WTC11 (cell line): ENCODE results near the gene PDHA2. TPM values are rescaled to one million over a fixed set of nuclear protein-coding genes. Genes with fewer than 3 reads are reported as not detected.

Experiments used
- ATAC-seq: fragments of 200-7000 bp; cut with Tn5 transposase; 2 replicates; pipeline ENCODE4 v1.10.0; 2021; ENCODE audit warnings: mild to moderate bottlenecking, moderate library complexity
- CTCF ChIA-PET: fragments of 300-600 bp; sonication (Branson Sonifier 250); formaldehyde crosslinking; loops from one replicate; lab custom pipeline; 2021; ENCODE audit warnings: antibody characterized with exemption; lab: Charles Lee
- POLR2A ChIA-PET: fragments of 350-600 bp; sonication (Branson Sonifier 250); formaldehyde crosslinking; loops from one replicate; lab custom pipeline; 2021; ENCODE audit warnings: antibody characterized with exemption; lab: Charles Lee
- DNase-seq: peaks from one replicate; pipeline ENCODE4 v3.0.0; 2021; ENCODE audit warnings: low spot score
- H3K27ac Mint-ChIP-seq: 2 replicates; pipeline ENCODE4 v1.8.0; 2021; ENCODE audit warnings: mixed read lengths
- H3K27me3 Mint-ChIP-seq: 2 replicates; pipeline ENCODE4 v1.8.0; 2021; ENCODE audit warnings: low read depth, mild to moderate bottlenecking, moderate library complexity, mixed read lengths
- H3K36me3 Mint-ChIP-seq: 2 replicates; pipeline ENCODE4 v1.8.0; 2021; ENCODE audit warnings: mixed read lengths
- H3K4me1 Mint-ChIP-seq: 2 replicates; pipeline ENCODE4 v1.8.0; 2022; ENCODE audit warnings: mixed read lengths
- H3K4me3 Mint-ChIP-seq: 2 replicates; pipeline ENCODE4 v1.8.0; 2021; ENCODE audit warnings: mild to moderate bottlenecking, moderate library complexity, mixed read lengths
- H3K9me3 Mint-ChIP-seq: 2 replicates; pipeline ENCODE4 v1.8.0; 2021; ENCODE audit warnings: mixed read lengths
- ATF2 ChIP-seq: sonication (generic); formaldehyde crosslinking; IDR thresholded peaks from 2 replicates; pipeline ENCODE4 v1.8.1; 2022; ENCODE audit warnings: low read depth, missing genetic modification reagents, borderline replicate concordance
- ATF6 ChIP-seq: sonication (generic); formaldehyde crosslinking; IDR thresholded peaks from 2 replicates; pipeline ENCODE4 v1.8.1; 2023; ENCODE audit warnings: mild to moderate bottlenecking, missing genetic modification reagents
- CREB1 ChIP-seq: sonication (generic); formaldehyde crosslinking; IDR thresholded peaks from 2 replicates; pipeline ENCODE4 v1.8.0; 2023; ENCODE audit warnings: mild to moderate bottlenecking, missing genetic modification reagents
- E2F1 ChIP-seq: sonication (generic); formaldehyde crosslinking; IDR thresholded peaks from 2 replicates; pipeline ENCODE4 v1.8.0; 2022; ENCODE audit warnings: mild to moderate bottlenecking, missing genetic modification reagents
- ERG ChIP-seq: fragments of 250-450 bp; sonication (Bioruptor Pico); IDR thresholded peaks from 2 replicates; pipeline ENCODE4 v1.8.0; 2021; ENCODE audit warnings: mild to moderate bottlenecking
- ETV6 ChIP-seq: sonication (generic); formaldehyde crosslinking; IDR thresholded peaks from 2 replicates; pipeline ENCODE4 v1.8.1; 2022; ENCODE audit warnings: mild to moderate bottlenecking, missing genetic modification reagents
- FOXP1 ChIP-seq: sonication (generic); formaldehyde crosslinking; IDR thresholded peaks from 2 replicates; pipeline ENCODE4 v1.8.0; 2022; ENCODE audit warnings: missing genetic modification reagents, mild to moderate bottlenecking, moderate library complexity, borderline replicate concordance
- HMGA2 ChIP-seq: fragments of 250-450 bp; sonication (Bioruptor Pico); IDR thresholded peaks from 2 replicates; pipeline ENCODE4 v1.4.0; 2021; ENCODE audit warnings: mild to moderate bottlenecking, moderate library complexity
- IRF2 ChIP-seq: sonication (generic); formaldehyde crosslinking; IDR thresholded peaks from 2 replicates; pipeline ENCODE4 v1.8.0; 2022; ENCODE audit warnings: low read depth, missing genetic modification reagents, borderline replicate concordance
- MYBL2 ChIP-seq: sonication (generic); formaldehyde crosslinking; IDR thresholded peaks from 2 replicates; pipeline ENCODE4 v1.8.1; 2023; ENCODE audit warnings: mild to moderate bottlenecking, moderate library complexity, missing genetic modification reagents
- NR1H2 ChIP-seq: sonication (generic); formaldehyde crosslinking; IDR thresholded peaks from 2 replicates; pipeline ENCODE4 v1.9.0; 2021; ENCODE audit warnings: mild to moderate bottlenecking, moderate library complexity, missing genetic modification reagents
- NR2C2 ChIP-seq: sonication (generic); formaldehyde crosslinking; IDR thresholded peaks from 2 replicates; pipeline ENCODE4 v1.8.0; 2022; ENCODE audit warnings: mild to moderate bottlenecking, missing genetic modification reagents
- RELA ChIP-seq: sonication (generic); formaldehyde crosslinking; IDR thresholded peaks from 2 replicates; pipeline ENCODE4 v1.8.1; 2022; ENCODE audit warnings: missing genetic modification reagents, mild to moderate bottlenecking, borderline replicate concordance
- ZNF219 ChIP-seq: sonication (generic); formaldehyde crosslinking; IDR thresholded peaks from 2 replicates; pipeline ENCODE4 v1.8.0; 2023; ENCODE audit warnings: missing genetic modification reagents, mild to moderate bottlenecking, borderline replicate concordance
- ZNF263 ChIP-seq: sonication (generic); formaldehyde crosslinking; IDR thresholded peaks from 2 replicates; pipeline ENCODE4 v1.8.1; 2022; ENCODE audit warnings: low read depth, mild to moderate bottlenecking, moderate library complexity, missing genetic modification reagents
- ZNF423 ChIP-seq: fragments of 250-450 bp; sonication (Bioruptor Pico); IDR thresholded peaks from 2 replicates; pipeline ENCODE4 v2.1.2; 2022; ENCODE audit warnings: mild to moderate bottlenecking, moderate library complexity
- total RNA-seq: library from RNA; stranded (reverse); gene quantifications from 3 replicates; pipeline ENCODE4 v1.2.3, GENCODE V29; 2021
- TF ChIP-seq, protein P1 (sequence below): sonication (generic); formaldehyde crosslinking; IDR thresholded peaks from 2 replicates; pipeline ENCODE4 v1.8.0; 2022; ENCODE audit warnings: mild to moderate bottlenecking, missing genetic modification reagents
- TF ChIP-seq, protein P2 (sequence below): sonication (generic); formaldehyde crosslinking; IDR thresholded peaks from 2 replicates; pipeline ENCODE4 v1.8.0; 2022; ENCODE audit warnings: mild to moderate bottlenecking, missing genetic modification reagents

The PDHA2 gene
- total RNA-seq, 1 experiment from 2014 or later, result not detected

- Mint-ChIP-seq H3K36me3 (peaks cover 7% of the 10 kb centered on the region), H3K4me1 (no peaks in the 10 kb centered on the region), H3K27me3 (no peaks in the 10 kb centered on the region), H3K4me3 (no peak overlapping the region)
- DNase-seq (no peak), ATAC-seq (peak; percentile 68)
- CTCF ChIA-PET, result no interaction called here
- TF ChIP-seq NR1H2 (CRISPR knock-in tag) (no peak), ATF6 (no peak), MYBL2 (CRISPR knock-in tag) (no peak), ATF2 (no peak), HMGA2 (no peak), ZNF423 (no peak), ZNF263 (CRISPR knock-in tag) (no peak), FOXP1 (CRISPR knock-in tag) (no peak), CREB1 (CRISPR knock-in tag) (no peak), ZNF219 (CRISPR knock-in tag) (no peak), E2F1 (CRISPR knock-in tag) (no peak), NR2C2 (no peak), ETV6 (CRISPR knock-in tag) (no peak), RELA (CRISPR knock-in tag) (no peak), IRF2 (no peak), ERG (no peak)
- TF ChIP-seq, protein P1, sequence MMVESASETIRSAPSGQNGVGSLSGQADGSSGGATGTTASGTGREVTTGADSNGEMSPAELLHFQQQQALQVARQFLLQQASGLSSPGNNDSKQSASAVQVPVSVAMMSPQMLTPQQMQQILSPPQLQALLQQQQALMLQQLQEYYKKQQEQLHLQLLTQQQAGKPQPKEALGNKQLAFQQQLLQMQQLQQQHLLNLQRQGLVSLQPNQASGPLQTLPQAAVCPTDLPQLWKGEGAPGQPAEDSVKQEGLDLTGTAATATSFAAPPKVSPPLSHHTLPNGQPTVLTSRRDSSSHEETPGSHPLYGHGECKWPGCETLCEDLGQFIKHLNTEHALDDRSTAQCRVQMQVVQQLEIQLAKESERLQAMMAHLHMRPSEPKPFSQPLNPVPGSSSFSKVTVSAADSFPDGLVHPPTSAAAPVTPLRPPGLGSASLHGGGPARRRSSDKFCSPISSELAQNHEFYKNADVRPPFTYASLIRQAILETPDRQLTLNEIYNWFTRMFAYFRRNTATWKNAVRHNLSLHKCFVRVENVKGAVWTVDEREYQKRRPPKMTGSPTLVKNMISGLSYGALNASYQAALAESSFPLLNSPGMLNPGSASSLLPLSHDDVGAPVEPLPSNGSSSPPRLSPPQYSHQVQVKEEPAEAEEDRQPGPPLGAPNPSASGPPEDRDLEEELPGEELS (CRISPR knock-in tag), result no peak
- TF ChIP-seq, protein P2, sequence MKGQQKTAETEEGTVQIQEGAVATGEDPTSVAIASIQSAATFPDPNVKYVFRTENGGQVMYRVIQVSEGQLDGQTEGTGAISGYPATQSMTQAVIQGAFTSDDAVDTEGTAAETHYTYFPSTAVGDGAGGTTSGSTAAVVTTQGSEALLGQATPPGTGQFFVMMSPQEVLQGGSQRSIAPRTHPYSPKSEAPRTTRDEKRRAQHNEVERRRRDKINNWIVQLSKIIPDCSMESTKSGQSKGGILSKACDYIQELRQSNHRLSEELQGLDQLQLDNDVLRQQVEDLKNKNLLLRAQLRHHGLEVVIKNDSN (CRISPR knock-in tag), result no peak
- TF ChIP-seq, all 79 proteins: peak for 0
- Mint-ChIP-seq H3K9me3 (peaks cover 42% of the 10 kb centered on the region), H3K27ac (no peak overlapping the region)
- POLR2A ChIA-PET, result interaction anchor here (0.6 kb wide), 1 partner anchor 129 kb away, joined by 3 read pairs; no protein-coding TSS in a partner anchor
These were observed 49.8 kb downstream of the PDHA2 start for GRCh38 chr4:95889662-95890061.
